Measurements from ENCODE around the gene LZTR1.

GRCh38 chr22:21033895-21034294, 51.8 kb downstream of the LZTR1 start:
- TF ChIP-seq POLR2AphosphoS5 (IDR thresholded peaks at IDR 0.05; ENCODE audit: low read depth) (no peak), CTCF (conservative IDR thresholded peaks at IDR 0.05; ENCODE audit: low read depth in 2 of 2) (no peak), EZH2 (IDR thresholded peaks at IDR 0.05; ENCODE audit: low read depth, unreplicated experiment) (no peak), REST (IDR thresholded peaks at IDR 0.05; ENCODE audit: unreplicated experiment) (no peak), CREB1 (CRISPR knock-in tag; IDR thresholded peaks at IDR 0.05; ENCODE audit: low read depth) (no peak)
